Limb (tissue), 2 donors: ENCODE results near the gene LYZL4.

Experiments used
- DNase-seq, 2 donors: peaks; one replicate each; pipeline ENCODE4 v3.0.0-alpha.2; 2016; ENCODE audit errors: extremely low spot score in 2 of 2

Gene LYZL4

GRCh38 chr3:42428830-42429229 lies 18.4 kb upstream of the LYZL4 start:
- no peak for DNase-seq

GRCh38 chr3:42425736-42426407 lies 15.5 kb upstream of the LYZL4 start:
- no peak for DNase-seq

GRCh38 chr3:42424911-42425310 lies 14.5 kb upstream of the LYZL4 start:
- no peak for DNase-seq

- no peak for DNase-seq
Observed at GRCh38 chr3:42421818-42422796, 11.7 kb upstream of the LYZL4 start.

GRCh38 chr3:42419563-42419962 lies 9.2 kb upstream of the LYZL4 start:
- no peak for DNase-seq

- no peak for DNase-seq
Observed at GRCh38 chr3:42412526-42413155, 2.2 kb upstream of the LYZL4 start.

GRCh38 chr3:42411429-42411828 lies 1.0 kb upstream of the LYZL4 start:
- DNase-seq = no peak

- no peak for DNase-seq
Observed at GRCh38 chr3:42408156-42408555, 2.3 kb downstream of the LYZL4 start.

GRCh38 chr3:42406727-42407450 lies 3.5 kb downstream of the LYZL4 start:
- no peak for DNase-seq

- no peak for DNase-seq
Observed at GRCh38 chr3:42405857-42406256, 4.6 kb downstream of the LYZL4 start.

GRCh38 chr3:42403737-42404136 lies 6.7 kb downstream of the LYZL4 start:
- no peak for DNase-seq

GRCh38 chr3:42402394-42403096 lies 7.9 kb downstream of the LYZL4 start:
- no peak for DNase-seq

- no peak for DNase-seq
Observed at GRCh38 chr3:42398080-42398479, 12.3 kb downstream of the LYZL4 start.

GRCh38 chr3:42397644-42398043 lies 12.8 kb downstream of the LYZL4 start:
- no peak for DNase-seq

- DNase-seq = no peak
Observed at GRCh38 chr3:42394579-42395288, 15.7 kb downstream of the LYZL4 start.

- DNase-seq = no peak
Observed at GRCh38 chr3:42387802-42388651, 22.4 kb downstream of the LYZL4 start.

GRCh38 chr3:42381551-42382082 lies 28.8 kb downstream of the LYZL4 start:
- DNase-seq = peak in 1 of 2 donors; percentile 7

GRCh38 chr3:42377681-42378080 lies 32.7 kb downstream of the LYZL4 start:
- DNase-seq = no peak

- peak; percentile 53 to 62 for DNase-seq
Observed at GRCh38 chr3:42376344-42376798, 34.0 kb downstream of the LYZL4 start.
